IMR-90 (cell line): ENCODE data around the gene FBXO28. TPM values are rescaled to one million over a fixed set of nuclear protein-coding genes. Genes with fewer than 3 reads are reported as not detected.

Source experiments
- microRNA-seq, 2 experiments: library from miRNA; stranded (forward) in 1 of 2; unstranded in 1 of 2; fragments of 10-50 nt in 1 of 2; fragments of <30 nt in 1 of 2; gene quantifications in 1 of 2; microRNA quantifications in 1 of 2; one replicate each; pipeline versions ENCODE3 to v1.1.0; 2013 to 2020; ENCODE audit not compliant: insufficient read depth in 1 of 2, insufficient read length in 1 of 2, unreplicated experiment in 1 of 2
- polyA plus RNA-seq, 3 experiments: library from polyadenylated mRNA; depleted of rRNA; stranded (reverse); fragments of >200 nt; gene quantifications; 2 replicates each; pipeline ENCODE4 v1.2.3, GENCODE V29; 2012; ENCODE audit warnings: low replicate concordance in 1 of 3
- small RNA-seq, 5 experiments: library from RNA; depleted of rRNA; stranded (forward); fragments of <200 nt; gene quantifications; one replicate each; pipeline ENCODE3, GENCODE V24; 2012
- total RNA-seq: library from RNA; depleted of rRNA; stranded (reverse); fragments of >200 nt; gene quantifications from 2 replicates; pipeline ENCODE4 v1.2.3, GENCODE V29; 2012; rRNA removed

Gene FBXO28
- total and polyA plus RNA-seq, 2 of the 4 experiments (the other 2 are of a cell fraction) = 11.6 to 22.6 TPM

Small RNA genes lying within 50 kb of the gene (microRNA-seq; reads per million reads assigned to microRNA genes)
- gene AC092809.3 (ENCODE audit: insufficient read depth, insufficient read length) (not detected), gene RF00139 (ENCODE audit: insufficient read depth, insufficient read length) (not detected), gene RN7SKP49 (ENCODE audit: insufficient read depth, insufficient read length) (not detected)

Small RNA genes lying within 50 kb of the gene (small RNA-seq; reads per million reads assigned to genes)
- gene AC092809.3 = 0 to 0.16 (median 0) reads per million in 5 experiments
- 0 to 0.04 (median 0) reads per million in 5 experiments for gene RF00139
- 0 reads per million in 5 experiments for gene RN7SKP49

Other genes with a start within 250 kb of the FBXO28 start
- 54.8 and 123 TPM in 2 replicates for gene DEGS1, start 69.1 kb downstream of the FBXO28 start, total RNA-seq
- 89.3 and 109 TPM in 2 replicates for gene DEGS1, start 69.1 kb downstream of the FBXO28 start, polyA plus RNA-seq (2012; rRNA removed)
- 16.5 and 18.9 TPM in 2 replicates for gene NVL, start 216.1 kb downstream of the FBXO28 start, total RNA-seq
- 16.2 and 18.4 TPM in 2 replicates for gene NVL, start 216.1 kb downstream of the FBXO28 start, polyA plus RNA-seq (2012; rRNA removed)
- gene CNIH4, start 242.8 kb downstream of the FBXO28 start, total RNA-seq = 73.1 and 105 TPM in 2 replicates
- gene CNIH4, start 242.8 kb downstream of the FBXO28 start, polyA plus RNA-seq (2012; rRNA removed) = 27.8 and 29.7 TPM in 2 replicates